ENCODE measurements around the gene MORN1. TPM values are rescaled to one million over a fixed set of nuclear protein-coding genes. Genes with fewer than 3 reads are reported as not detected.

MORN1 gene
- total and polyA plus RNA-seq, 2 donors (not counting 3 experiments of a cell fraction or from before 2014, with no cell fraction given) = 4.3 to 6.4 TPM

GRCh38 chr1:2274231-2274928 is 117.0 kb downstream of the MORN1 start:
- H4K20me1 ChIP-seq (replicated peaks; ENCODE audit: control insufficient read depth, extremely low read depth, insufficient read depth, low read length) = no peaks in the 10 kb centered on the region

GRCh38 chr1:2273401-2274090 is 117.8 kb downstream of the MORN1 start:
- POLR2A ChIA-PET = no interaction called here
- BruUV-seq (replicated peaks) = no TSS peak

More at GRCh38 chr1:2274231-2274928, 117.0 kb downstream of the MORN1 start:
- Histone ChIP-seq H3K4me1 (ENCODE audit: control insufficient read depth, extremely low read depth, insufficient read depth, low read length) (peaks cover 17% of the 10 kb centered on the region), H2AFZ (ENCODE audit: low read depth, low read length) (no peak overlapping the region), H3K27me3 (ENCODE audit: control insufficient read depth in 2 of 2, insufficient read depth in 2 of 2, low read length in 2 of 2) (no peaks in the 10 kb centered on the region), H3K4me3 (replicated peaks in 1 of 3; ENCODE audit: insufficient read depth in 1 of 3, low read depth in 1 of 3, low read length in 3 of 3) (no peak overlapping the region), H3K27ac (ENCODE audit: insufficient read depth, low read depth, low read length) (peak overlapping the region; percentile 35), H3K9me3 (replicated peaks; ENCODE audit: control insufficient read depth, insufficient read depth, low read length) (no peaks in the 10 kb centered on the region), H3K4me2 (ENCODE audit: insufficient read depth, low read length) (no peak overlapping the region), H3K9me1 (replicated peaks; ENCODE audit: control insufficient read depth, extremely low read depth, insufficient read depth, low read length) (no peaks in the 10 kb centered on the region), H3K36me3 (ENCODE audit: control insufficient read depth in 2 of 2, extremely low read depth in 1 of 2, insufficient read depth in 2 of 2, low read length in 2 of 2) (peaks cover 0 to 4% of the 10 kb centered on the region in 2 experiments), H3K79me2 (ENCODE audit: control insufficient read depth, insufficient read depth, low read length) (peaks cover 94% of the 10 kb centered on the region), H3K9ac (replicated peaks; ENCODE audit: extremely low read depth, insufficient read depth, low read length) (no peak overlapping the region)
- BruUV-seq (replicated peaks) = no TSS peak
- intact Hi-C loops (cut with micrococcal nuclease) (no loop called here), dilution Hi-C loops (cut with MboI; ENCODE audit: extremely low pct_ligation_motif_present, low sequenced_read_pairs) (no loop called here)
- no peak for DNase-seq (ENCODE audit: low read depth, low spot score)
- ChIA-PET CTCF (no interaction called here), POLR2A (no interaction called here)
- TF ChIP-seq MYC (IDR thresholded peaks at IDR 0.05; ENCODE audit: low read depth, low read length) (no peak), FOS (IDR thresholded peaks at IDR 0.05; ENCODE audit: borderline replicate concordance, insufficient read depth, low read length) (no peak), POLR2A (IDR thresholded peaks at IDR 0.05; ENCODE audit: low read depth, low read length) (no peak), EZH2 (IDR thresholded peaks at IDR 0.05; ENCODE audit: borderline replicate concordance, low read depth, low read length, severe bottlenecking) (no peak)
- no peak for FAIRE-seq

More at GRCh38 chr1:2273401-2274090, 117.8 kb downstream of the MORN1 start:
- H3K79me2 ChIP-seq (ENCODE audit: control insufficient read depth, insufficient read depth, low read length) = peaks cover 96% of the 10 kb centered on the region
- H3K36me3 ChIP-seq (ENCODE audit: control insufficient read depth in 2 of 2, extremely low read depth in 1 of 2, insufficient read depth in 2 of 2, low read length in 2 of 2) = peaks cover 0 to 4% of the 10 kb centered on the region in 2 experiments
- no peak overlapping the region for H3K9ac ChIP-seq (replicated peaks; ENCODE audit: extremely low read depth, insufficient read depth, low read length)
- H3K9me3 ChIP-seq (replicated peaks; ENCODE audit: control insufficient read depth, insufficient read depth, low read length) = no peaks in the 10 kb centered on the region
- CTCF ChIA-PET = no interaction called here
- no peak overlapping the region for H3K4me3 ChIP-seq (replicated peaks in 1 of 3; ENCODE audit: insufficient read depth in 1 of 3, low read depth in 1 of 3, low read length in 3 of 3)
- no peak overlapping the region for H2AFZ ChIP-seq (ENCODE audit: low read depth, low read length)
- no peaks in the 10 kb centered on the region for H4K20me1 ChIP-seq (replicated peaks; ENCODE audit: control insufficient read depth, extremely low read depth, insufficient read depth, low read length)
- H3K4me1 ChIP-seq (ENCODE audit: control insufficient read depth, extremely low read depth, insufficient read depth, low read length) = peaks cover 10% of the 10 kb centered on the region
- DNase-seq (ENCODE audit: low read depth, low spot score) (no peak), FAIRE-seq (no peak)
- no peaks in the 10 kb centered on the region for H3K9me1 ChIP-seq (replicated peaks; ENCODE audit: control insufficient read depth, extremely low read depth, insufficient read depth, low read length)
- H3K27ac ChIP-seq (ENCODE audit: insufficient read depth, low read depth, low read length) = no peak overlapping the region
- dilution Hi-C loops (cut with MboI; ENCODE audit: extremely low pct_ligation_motif_present, low sequenced_read_pairs) (no loop called here), intact Hi-C loops (cut with micrococcal nuclease) (no loop called here)
- H3K27me3 ChIP-seq (ENCODE audit: control insufficient read depth in 2 of 2, insufficient read depth in 2 of 2, low read length in 2 of 2) = no peaks in the 10 kb centered on the region
- no peak overlapping the region for H3K4me2 ChIP-seq (ENCODE audit: insufficient read depth, low read length)
- no peak for TF ChIP-seq EZH2 (IDR thresholded peaks at IDR 0.05; ENCODE audit: borderline replicate concordance, low read depth, low read length, severe bottlenecking)
- no peak for TF ChIP-seq CTCF (IDR thresholded peaks at IDR 0.05; ENCODE audit: extremely low read depth in 1 of 2, insufficient read depth in 1 of 2, low read depth in 1 of 2, low read length in 2 of 2)
- no peak for TF ChIP-seq MAX (IDR thresholded peaks at IDR 0.05; ENCODE audit: insufficient read depth, insufficient read length)
- no peak for TF ChIP-seq JUN (IDR thresholded peaks at IDR 0.05; ENCODE audit: borderline replicate concordance, insufficient read depth, insufficient read length, low read depth)
- no peak for TF ChIP-seq FOS (IDR thresholded peaks at IDR 0.05; ENCODE audit: borderline replicate concordance, insufficient read depth, low read length)
